Mammary microvascular endothelial cell (primary cell): ENCODE results near the gene POMGNT1. TPM values are rescaled to one million over a fixed set of nuclear protein-coding genes. Genes with fewer than 3 reads are reported as not detected.

ENCODE experiments used
- total RNA-seq: library from RNA; depleted of rRNA; stranded (reverse); fragments of >200 nt; gene quantifications from 2 replicates; pipeline ENCODE4 v1.2.3, GENCODE V29; 2015

POMGNT1 gene
- 57.8 and 61.0 TPM in 2 replicates for total RNA-seq

GRCh38 chr1:46197964-46198811 is at the start of gene POMGNT1:
TSS of gene POMGNT1 (minus strand) at chr1:46198434. CDS start at chr1:46197821, 613 bp downstream.

DNA sequence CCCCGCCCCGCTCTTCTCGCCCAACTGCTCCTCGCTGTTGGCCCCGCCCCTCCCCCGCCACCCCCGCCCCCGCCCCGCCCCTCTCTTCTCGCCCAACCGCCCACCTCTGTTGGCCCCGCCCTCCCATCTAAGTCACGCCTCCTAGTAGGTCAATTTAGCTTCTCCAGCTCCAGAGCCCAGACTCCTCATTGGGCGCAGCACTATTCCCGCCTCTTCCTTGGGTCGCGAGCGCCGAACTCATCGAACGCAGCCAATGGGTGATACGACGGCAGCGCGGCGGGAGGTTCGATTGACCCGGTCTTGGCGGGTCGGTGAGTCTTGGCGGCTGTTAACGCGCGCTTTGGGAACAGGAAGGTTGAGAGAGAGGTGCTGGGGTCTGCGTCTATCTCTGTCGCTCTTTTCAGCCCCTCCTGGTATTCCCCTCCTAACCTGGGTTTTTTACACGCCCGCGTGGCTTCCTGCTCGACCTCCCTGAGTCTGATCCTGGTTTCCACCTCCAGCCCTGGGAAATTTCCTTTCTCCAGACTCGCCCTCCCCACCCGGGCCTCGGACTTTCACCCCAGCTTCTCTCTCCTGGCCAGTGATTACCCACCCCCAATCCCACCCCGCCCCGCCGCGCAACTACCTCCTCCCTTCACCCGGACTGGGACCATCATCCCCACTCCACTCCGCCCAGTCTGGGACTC is 49.3 kb upstream of the POMGNT1 start, which contains the start of gene RAD54L:
RAD54L (plus strand) TSS at position 328 of the 686 bp plus-strand sequence. CDS start 643 bp downstream, outside the sequence.

DNA sequence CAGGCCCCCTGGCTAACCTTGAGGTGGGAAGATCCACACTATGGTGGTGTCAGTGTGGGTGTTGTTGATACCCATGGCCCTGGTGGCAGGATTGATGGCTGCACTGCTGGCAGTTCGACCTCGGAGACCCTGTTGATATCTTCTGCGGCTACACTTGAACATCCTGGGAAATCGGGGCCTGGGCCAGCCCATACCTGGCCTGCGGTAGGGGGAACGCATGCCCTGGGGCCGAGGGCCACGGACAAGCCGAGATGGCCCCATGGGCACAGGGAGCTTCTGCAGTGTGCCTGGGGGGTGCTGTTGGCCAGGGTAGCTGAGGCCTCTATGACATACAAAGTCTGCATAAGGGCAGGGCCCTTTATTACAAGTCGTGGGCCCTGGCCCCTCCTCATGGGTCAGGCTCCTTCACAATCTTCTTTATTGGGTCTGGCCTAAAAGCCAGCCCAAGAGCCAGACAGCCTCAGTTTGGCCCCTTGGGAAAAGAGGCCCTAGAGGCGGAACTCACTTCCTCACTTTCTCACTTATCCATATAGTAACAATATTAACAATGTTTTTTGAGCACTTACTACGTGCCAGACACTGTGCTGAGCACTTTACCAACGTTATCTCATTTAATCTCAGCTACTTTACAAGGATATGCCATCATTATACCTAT is 21.9 kb downstream of the POMGNT1 start, which contains the start of gene P3R3URF:
P3R3URF (minus strand) TSS at position 278 of the 655 bp plus-strand sequence; CDS start at position 261, 17 bp downstream.

GRCh38 chr1:46174448-46175231 is 23.6 kb downstream of the POMGNT1 start, which contains the start of gene TSPAN1:
TSS of gene TSPAN1 (plus strand) at chr1:46175087. CDS start at chr1:46181108, 6,021 bp downstream.

Other genes starting within 250 kb of the POMGNT1 start
- gene PIK3R3, start 65.8 kb downstream of the POMGNT1 start, total RNA-seq, result 9.8 and 11.3 TPM in 2 replicates
- gene TSPAN1, start 23.3 kb downstream of the POMGNT1 start, total RNA-seq, result 2.0 and 2.5 TPM in 2 replicates
- not detected in 2 replicates for gene P3R3URF, start 21.9 kb downstream of the POMGNT1 start, total RNA-seq
- gene LURAP1, start 4.9 kb upstream of the POMGNT1 start, total RNA-seq, result 0.20 and 0.60 TPM in 2 replicates
- gene RAD54L, start 49.3 kb upstream of the POMGNT1 start, total RNA-seq, result 10.8 and 14.1 TPM in 2 replicates
- gene LRRC41, start 105.2 kb upstream of the POMGNT1 start, total RNA-seq, result 59.6 and 66.9 TPM in 2 replicates
- gene UQCRH, start 105.3 kb upstream of the POMGNT1 start, total RNA-seq, result 475 and 523 TPM in 2 replicates
- 12.7 and 24.8 TPM in 2 replicates for gene NSUN4, start 142.4 kb upstream of the POMGNT1 start, total RNA-seq
- gene FAAH, start 195.9 kb upstream of the POMGNT1 start, total RNA-seq, result 0.30 and 0.53 TPM in 2 replicates